Endothelial cell of umbilical vein (primary cell): Measurements from ENCODE around the gene LARP1. TPM values are rescaled to one million over a fixed set of nuclear protein-coding genes. Genes with fewer than 3 reads are reported as not detected.

Source experiments
- BruUV-seq: library from RNA; stranded (reverse); fragments of 400-500 nt; replicated peaks from 2 replicates; lab custom pipeline; 2021; lab: Mats Ljungman, UMichigan
- CTCF ChIA-PET: fragments of 300-600, 350-600 bp; sonication (Branson Sonifier 250); formaldehyde crosslinking; loops from one replicate; lab custom pipeline; 2021; ENCODE audit warnings: antibody characterized with exemption, inconsistent platforms; lab: Charles Lee
- POLR2A ChIA-PET: fragments of 300-600, 350-600 bp; sonication (Branson Sonifier 250); formaldehyde crosslinking; loops from one replicate; lab custom pipeline; 2021; ENCODE audit warnings: antibody characterized with exemption, inconsistent platforms; lab: Charles Lee
- DNase-seq: peaks from one replicate; pipeline ENCODE4 v3.0.0-alpha.2; 2011; ENCODE audit warnings: low read depth, low spot score
- FAIRE-seq: peaks from 2 replicates; lab custom pipeline; 2011; peaks lifted over from hg19 to GRCh38; lab: Jason Lieb, UNC
- H2AFZ ChIP-seq: 2 replicates; pipeline ENCODE4 v1.6.0; 2012; ENCODE audit warnings: low read depth, low read length, control low read depth, inconsistent platforms
- H3K27ac ChIP-seq: 2 replicates; pipeline ENCODE4 v1.5.1; 2011; ENCODE audit warnings: low read depth, mild to moderate bottlenecking, control low read depth, low read length, moderate library complexity; ENCODE audit not compliant: insufficient read depth
- H3K27me3 ChIP-seq, 2 experiments: 2 replicates each; pipeline versions ENCODE4 v1.6.0 to v1.6.1; 2011; ENCODE audit warnings: low read length in 2 of 2, mixed read lengths in 1 of 2; ENCODE audit not compliant: control insufficient read depth in 2 of 2, insufficient read depth in 2 of 2
- H3K36me3 ChIP-seq, 2 experiments: 2 replicates in 1 of 2; 3 replicates in 1 of 2; pipeline ENCODE4 v1.5.1; 2011; ENCODE audit warnings: low read length in 2 of 2, mild to moderate bottlenecking in 1 of 2, moderate library complexity in 1 of 2; ENCODE audit not compliant: control insufficient read depth in 2 of 2, insufficient read depth in 2 of 2; ENCODE audit errors: extremely low read depth in 1 of 2
- H3K4me1 ChIP-seq: 3 replicates; pipeline ENCODE4 v1.5.1; 2011; ENCODE audit warnings: mild to moderate bottlenecking, low read length; ENCODE audit not compliant: control insufficient read depth, insufficient read depth; ENCODE audit errors: extremely low read depth
- H3K4me2 ChIP-seq: 2 replicates; pipeline ENCODE4 v1.6.1; 2011; ENCODE audit warnings: low read length, control low read depth, mixed read lengths; ENCODE audit not compliant: insufficient read depth
- H3K4me3 ChIP-seq, 3 experiments: fragments of 200-600 bp in 1 of 3; sonication (generic), shearing (Covaris generic) in 1 of 3; replicated peaks in 1 of 3; 2 replicates each; pipeline ENCODE4 v1.5.1; 2011 to 2016; ENCODE audit warnings: control low read depth in 3 of 3, low read length in 3 of 3, mild to moderate bottlenecking in 2 of 3, inconsistent platforms in 1 of 3, low read depth in 1 of 3, moderate library complexity in 1 of 3; ENCODE audit not compliant: insufficient read depth in 1 of 3
- H3K79me2 ChIP-seq: 2 replicates; pipeline ENCODE4 v1.6.0; 2012; ENCODE audit warnings: low read length, inconsistent platforms; ENCODE audit not compliant: control insufficient read depth, insufficient read depth
- H3K9ac ChIP-seq: replicated peaks from 2 replicates; pipeline ENCODE3; 2011; ENCODE audit warnings: low read length, control low read depth; ENCODE audit not compliant: insufficient read depth; ENCODE audit errors: extremely low read depth
- H3K9me1 ChIP-seq: replicated peaks from 3 replicates; pipeline ENCODE4 v1.6.0; 2011; ENCODE audit warnings: mild to moderate bottlenecking, low read length; ENCODE audit not compliant: control insufficient read depth, insufficient read depth; ENCODE audit errors: extremely low read depth
- H3K9me3 ChIP-seq: replicated peaks from 2 replicates; pipeline ENCODE4 v1.5.1; 2012; ENCODE audit warnings: low read length, inconsistent platforms; ENCODE audit not compliant: control insufficient read depth, insufficient read depth
- H4K20me1 ChIP-seq: replicated peaks from 2 replicates; pipeline ENCODE3; 2011; ENCODE audit warnings: mild to moderate bottlenecking, low read length; ENCODE audit not compliant: control insufficient read depth, insufficient read depth; ENCODE audit errors: extremely low read depth
- CTCF ChIP-seq, 2 donors: IDR thresholded peaks; 1 replicate in 1 of 2; 2 replicates in 1 of 2; pipeline ENCODE4 v1.5.1; 2011; ENCODE audit warnings: low read length in 2 of 2, mild to moderate bottlenecking in 2 of 2, moderate library complexity in 2 of 2, control low read depth in 1 of 2, inconsistent platforms in 1 of 2, low read depth in 1 of 2; ENCODE audit not compliant: insufficient read depth in 1 of 2; ENCODE audit errors: extremely low read depth in 1 of 2
- EZH2 ChIP-seq: IDR thresholded peaks from 2 replicates; pipeline ENCODE4 v1.6.1; 2012; ENCODE audit warnings: borderline replicate concordance, low read depth, mild to moderate bottlenecking, moderate library complexity, low read length, inconsistent platforms; ENCODE audit not compliant: severe bottlenecking
- FOS ChIP-seq: IDR thresholded peaks from 2 replicates; pipeline ENCODE4 v1.6.1; 2011; ENCODE audit warnings: mild to moderate bottlenecking, low read length, moderate library complexity, borderline replicate concordance; ENCODE audit not compliant: insufficient read depth
- GATA2 ChIP-seq: IDR thresholded peaks from 2 replicates; pipeline ENCODE4 v1.7.0; 2011; ENCODE audit warnings: low read depth, mild to moderate bottlenecking, moderate library complexity, mixed read lengths, low read length; ENCODE audit not compliant: insufficient read length, insufficient read depth
- JUN ChIP-seq: IDR thresholded peaks from 2 replicates; pipeline ENCODE4 v1.6.1; 2011; ENCODE audit warnings: borderline replicate concordance, low read depth; ENCODE audit not compliant: insufficient read length, insufficient read depth
- MAX ChIP-seq: IDR thresholded peaks from 2 replicates; pipeline ENCODE4 v1.6.1; 2011; ENCODE audit not compliant: insufficient read depth, insufficient read length
- MYC ChIP-seq: IDR thresholded peaks from one replicate; pipeline ENCODE4 v1.6.1; 2011; ENCODE audit warnings: mild to moderate bottlenecking, low read depth, low read length
- POLR2A ChIP-seq: IDR thresholded peaks from 2 replicates; pipeline ENCODE4 v1.6.1; 2012; ENCODE audit warnings: low read depth, mild to moderate bottlenecking, control low read depth, low read length
- POLR2AphosphoS5 ChIP-seq: IDR thresholded peaks from 2 replicates; pipeline ENCODE4 v1.6.1; 2012; ENCODE audit warnings: low read depth, mild to moderate bottlenecking, control low read depth, low read length, moderate library complexity; ENCODE audit not compliant: insufficient read depth
- dilution Hi-C: fragments of 300-500 bp; cut with MboI; formaldehyde crosslinking; loops from one replicate; pipeline ENCODE4 v1.15.0; 2019; ENCODE audit warnings: low sequenced_read_pairs; ENCODE audit not compliant: extremely low pct_ligation_motif_present
- intact Hi-C: fragments of 100-400 bp; cut with micrococcal nuclease; formaldehyde crosslinking; loops from one replicate; pipeline ENCODE4 v1.10.0; 2022
- polyA plus RNA-seq, 4 experiments: library from polyadenylated mRNA; depleted of rRNA in 3 of 4; stranded (reverse) in 3 of 4; unstranded in 1 of 4; fragments of >200 nt; gene quantifications; 2 replicates each; pipeline versions ENCODE4 v1.2.1 to v1.2.3, GENCODE V29; 2011 to 2012; ENCODE audit warnings: missing spikeins in 1 of 4
- total RNA-seq: library from RNA; stranded (reverse); gene quantifications from 2 replicates; pipeline ENCODE4 v1.2.3, GENCODE V29; 2021

LARP1 gene
- total and polyA plus RNA-seq, 2 donors (not counting 3 experiments of a cell fraction or from before 2014, with no cell fraction given) = 70.4 to 252 TPM

- H3K79me2 ChIP-seq = no peaks in the 10 kb centered on the region
- H3K27me3 ChIP-seq = peaks cover 0 to 3% of the 10 kb centered on the region in 2 experiments
- no peak for TF ChIP-seq CTCF (IDR thresholded peaks at IDR 0.05; ENCODE audit: extremely low read depth in 1 of 2, insufficient read depth in 1 of 2, low read depth in 1 of 2, low read length in 2 of 2)
- no peaks in the 10 kb centered on the region for H3K36me3 ChIP-seq
- H3K4me3 ChIP-seq = no peak overlapping the region
- no peaks in the 10 kb centered on the region for H3K9me1 ChIP-seq
- H2AFZ ChIP-seq = no peak overlapping the region
- no peak overlapping the region for H3K9ac ChIP-seq
- BruUV-seq = no TSS peak
- CTCF ChIA-PET = interaction anchor here (0.5 to 1.1 kb wide), 3 partner anchors 15 to 70 kb away, joined by 3 read pairs; no protein-coding TSS in a partner anchor
- POLR2A ChIA-PET = no interaction called here
- H3K4me2 ChIP-seq = no peak overlapping the region
- DNase-seq (no peak), FAIRE-seq (no peak)
- no peaks in the 10 kb centered on the region for H3K9me3 ChIP-seq
- no peaks in the 10 kb centered on the region for H4K20me1 ChIP-seq
- dilution Hi-C loops (no loop called here), intact Hi-C loops (no loop called here)
- no peaks in the 10 kb centered on the region for H3K4me1 ChIP-seq
- H3K27ac ChIP-seq = no peak overlapping the region
Measured at GRCh38 chr5:154723740-154724505, 31.3 kb upstream of the LARP1 start.

- intact Hi-C loops = no loop called here
- FAIRE-seq = no peak
Measured at GRCh38 chr5:154727361-154727760, 27.8 kb upstream of the LARP1 start.

More at GRCh38 chr5:154727361-154727760, 27.8 kb upstream of the LARP1 start:
- Histone ChIP-seq H3K27me3 (peaks cover 0 to 3% of the 10 kb centered on the region in 2 experiments), H3K9me3 (no peaks in the 10 kb centered on the region), H2AFZ (no peak overlapping the region), H3K4me3 (no peak overlapping the region), H3K79me2 (no peaks in the 10 kb centered on the region), H3K27ac (no peak overlapping the region), H3K4me1 (no peaks in the 10 kb centered on the region), H3K36me3 (no peaks in the 10 kb centered on the region), H3K4me2 (no peak overlapping the region), H4K20me1 (no peaks in the 10 kb centered on the region), H3K9ac (no peak overlapping the region), H3K9me1 (no peaks in the 10 kb centered on the region)
- no peak for DNase-seq
- CTCF ChIA-PET = no interaction called here
- no TSS peak for BruUV-seq
- POLR2A ChIA-PET = no interaction called here
- TF ChIP-seq JUN (no peak), MYC (no peak), POLR2AphosphoS5 (no peak), EZH2 (no peak), POLR2A (no peak), MAX (no peak), GATA2 (no peak), CTCF (IDR thresholded peaks at IDR 0.05; ENCODE audit: extremely low read depth in 1 of 2, insufficient read depth in 1 of 2, low read depth in 1 of 2, low read length in 2 of 2) (no peak), FOS (no peak)
- dilution Hi-C loops = no loop called here
